Measurements from ENCODE around the gene GP1BA. TPM values are rescaled to one million over a fixed set of nuclear protein-coding genes. Genes with fewer than 3 reads are reported as not detected.

GP1BA gene
- total and polyA plus RNA-seq, 2 of the 8 experiments (the other 6 are each of a cell fraction or from before 2014, with no cell fraction given) = not detected

DNA sequence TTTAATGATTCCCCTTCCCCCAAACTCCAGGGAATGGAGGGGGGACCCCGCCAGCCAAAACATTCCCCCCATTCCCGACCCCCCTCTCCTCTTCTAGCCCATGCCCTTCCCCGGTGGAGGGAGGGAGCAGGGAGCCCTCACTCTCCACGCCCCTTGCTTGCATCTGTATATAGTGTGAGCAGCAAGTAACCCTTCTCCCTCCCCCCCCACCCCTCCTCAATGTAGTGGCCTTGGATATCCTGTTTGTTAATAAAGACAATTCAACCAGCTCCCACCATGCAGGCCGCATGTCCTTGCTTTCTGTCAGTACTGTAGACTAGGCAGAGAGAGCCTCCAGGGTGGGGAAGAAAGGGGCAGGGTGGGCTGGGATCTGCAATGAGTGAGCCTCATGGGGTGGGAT, 34.3 kb upstream of the GP1BA start (continued):
- TF ChIP-seq, protein P1, sequence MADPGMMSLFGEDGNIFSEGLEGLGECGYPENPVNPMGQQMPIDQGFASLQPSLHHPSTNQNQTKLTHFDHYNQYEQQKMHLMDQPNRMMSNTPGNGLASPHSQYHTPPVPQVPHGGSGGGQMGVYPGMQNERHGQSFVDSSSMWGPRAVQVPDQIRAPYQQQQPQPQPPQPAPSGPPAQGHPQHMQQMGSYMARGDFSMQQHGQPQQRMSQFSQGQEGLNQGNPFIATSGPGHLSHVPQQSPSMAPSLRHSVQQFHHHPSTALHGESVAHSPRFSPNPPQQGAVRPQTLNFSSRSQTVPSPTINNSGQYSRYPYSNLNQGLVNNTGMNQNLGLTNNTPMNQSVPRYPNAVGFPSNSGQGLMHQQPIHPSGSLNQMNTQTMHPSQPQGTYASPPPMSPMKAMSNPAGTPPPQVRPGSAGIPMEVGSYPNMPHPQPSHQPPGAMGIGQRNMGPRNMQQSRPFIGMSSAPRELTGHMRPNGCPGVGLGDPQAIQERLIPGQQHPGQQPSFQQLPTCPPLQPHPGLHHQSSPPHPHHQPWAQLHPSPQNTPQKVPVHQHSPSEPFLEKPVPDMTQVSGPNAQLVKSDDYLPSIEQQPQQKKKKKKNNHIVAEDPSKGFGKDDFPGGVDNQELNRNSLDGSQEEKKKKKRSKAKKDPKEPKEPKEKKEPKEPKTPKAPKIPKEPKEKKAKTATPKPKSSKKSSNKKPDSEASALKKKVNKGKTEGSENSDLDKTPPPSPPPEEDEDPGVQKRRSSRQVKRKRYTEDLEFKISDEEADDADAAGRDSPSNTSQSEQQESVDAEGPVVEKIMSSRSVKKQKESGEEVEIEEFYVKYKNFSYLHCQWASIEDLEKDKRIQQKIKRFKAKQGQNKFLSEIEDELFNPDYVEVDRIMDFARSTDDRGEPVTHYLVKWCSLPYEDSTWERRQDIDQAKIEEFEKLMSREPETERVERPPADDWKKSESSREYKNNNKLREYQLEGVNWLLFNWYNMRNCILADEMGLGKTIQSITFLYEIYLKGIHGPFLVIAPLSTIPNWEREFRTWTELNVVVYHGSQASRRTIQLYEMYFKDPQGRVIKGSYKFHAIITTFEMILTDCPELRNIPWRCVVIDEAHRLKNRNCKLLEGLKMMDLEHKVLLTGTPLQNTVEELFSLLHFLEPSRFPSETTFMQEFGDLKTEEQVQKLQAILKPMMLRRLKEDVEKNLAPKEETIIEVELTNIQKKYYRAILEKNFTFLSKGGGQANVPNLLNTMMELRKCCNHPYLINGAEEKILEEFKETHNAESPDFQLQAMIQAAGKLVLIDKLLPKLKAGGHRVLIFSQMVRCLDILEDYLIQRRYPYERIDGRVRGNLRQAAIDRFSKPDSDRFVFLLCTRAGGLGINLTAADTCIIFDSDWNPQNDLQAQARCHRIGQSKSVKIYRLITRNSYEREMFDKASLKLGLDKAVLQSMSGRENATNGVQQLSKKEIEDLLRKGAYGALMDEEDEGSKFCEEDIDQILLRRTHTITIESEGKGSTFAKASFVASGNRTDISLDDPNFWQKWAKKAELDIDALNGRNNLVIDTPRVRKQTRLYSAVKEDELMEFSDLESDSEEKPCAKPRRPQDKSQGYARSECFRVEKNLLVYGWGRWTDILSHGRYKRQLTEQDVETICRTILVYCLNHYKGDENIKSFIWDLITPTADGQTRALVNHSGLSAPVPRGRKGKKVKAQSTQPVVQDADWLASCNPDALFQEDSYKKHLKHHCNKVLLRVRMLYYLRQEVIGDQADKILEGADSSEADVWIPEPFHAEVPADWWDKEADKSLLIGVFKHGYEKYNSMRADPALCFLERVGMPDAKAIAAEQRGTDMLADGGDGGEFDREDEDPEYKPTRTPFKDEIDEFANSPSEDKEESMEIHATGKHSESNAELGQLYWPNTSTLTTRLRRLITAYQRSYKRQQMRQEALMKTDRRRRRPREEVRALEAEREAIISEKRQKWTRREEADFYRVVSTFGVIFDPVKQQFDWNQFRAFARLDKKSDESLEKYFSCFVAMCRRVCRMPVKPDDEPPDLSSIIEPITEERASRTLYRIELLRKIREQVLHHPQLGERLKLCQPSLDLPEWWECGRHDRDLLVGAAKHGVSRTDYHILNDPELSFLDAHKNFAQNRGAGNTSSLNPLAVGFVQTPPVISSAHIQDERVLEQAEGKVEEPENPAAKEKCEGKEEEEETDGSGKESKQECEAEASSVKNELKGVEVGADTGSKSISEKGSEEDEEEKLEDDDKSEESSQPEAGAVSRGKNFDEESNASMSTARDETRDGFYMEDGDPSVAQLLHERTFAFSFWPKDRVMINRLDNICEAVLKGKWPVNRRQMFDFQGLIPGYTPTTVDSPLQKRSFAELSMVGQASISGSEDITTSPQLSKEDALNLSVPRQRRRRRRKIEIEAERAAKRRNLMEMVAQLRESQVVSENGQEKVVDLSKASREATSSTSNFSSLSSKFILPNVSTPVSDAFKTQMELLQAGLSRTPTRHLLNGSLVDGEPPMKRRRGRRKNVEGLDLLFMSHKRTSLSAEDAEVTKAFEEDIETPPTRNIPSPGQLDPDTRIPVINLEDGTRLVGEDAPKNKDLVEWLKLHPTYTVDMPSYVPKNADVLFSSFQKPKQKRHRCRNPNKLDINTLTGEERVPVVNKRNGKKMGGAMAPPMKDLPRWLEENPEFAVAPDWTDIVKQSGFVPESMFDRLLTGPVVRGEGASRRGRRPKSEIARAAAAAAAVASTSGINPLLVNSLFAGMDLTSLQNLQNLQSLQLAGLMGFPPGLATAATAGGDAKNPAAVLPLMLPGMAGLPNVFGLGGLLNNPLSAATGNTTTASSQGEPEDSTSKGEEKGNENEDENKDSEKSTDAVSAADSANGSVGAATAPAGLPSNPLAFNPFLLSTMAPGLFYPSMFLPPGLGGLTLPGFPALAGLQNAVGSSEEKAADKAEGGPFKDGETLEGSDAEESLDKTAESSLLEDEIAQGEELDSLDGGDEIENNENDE (IDR thresholded peaks at IDR 0.05; ENCODE audit: insufficient replicate concordance, low read length) = no peak
- TF ChIP-seq EP300 (IDR thresholded peaks at IDR 0.05; ENCODE audit: borderline replicate concordance in 1 of 2, low read depth in 2 of 2, low read length in 2 of 2) = no peak
- TF ChIP-seq SRF (IDR thresholded peaks at IDR 0.05; ENCODE audit: low read depth, low read length) = no peak
- TF ChIP-seq SUZ12 (IDR thresholded peaks at IDR 0.05; ENCODE audit: low read length) = no peak
- no peak for TF ChIP-seq SAP30 (IDR thresholded peaks at IDR 0.05; ENCODE audit: insufficient read depth, insufficient replicate concordance, low read length)
- no peak for TF ChIP-seq EZH2 (IDR thresholded peaks at IDR 0.05; ENCODE audit: low read depth, low read length, severe bottlenecking)
- no peak for TF ChIP-seq SIRT6 (IDR thresholded peaks at IDR 0.05; ENCODE audit: low read length)
- TF ChIP-seq TAF7 (optimal IDR thresholded peaks at IDR 0.05; ENCODE audit: borderline replicate concordance, low read depth, low read length) = no peak
- no peak for TF ChIP-seq KDM1A (IDR thresholded peaks at IDR 0.05; ENCODE audit: borderline replicate concordance, low read length)
- TF ChIP-seq RBBP5 (IDR thresholded peaks at IDR 0.05; ENCODE audit: borderline replicate concordance, low read depth, low read length) = no peak
- TF ChIP-seq CBX5 (IDR thresholded peaks at IDR 0.05; ENCODE audit: low read depth, low read length) = no peak
